Right atrium auricular region (tissue), 2 donors: ENCODE results near the gene SLC12A3. TPM values are rescaled to one million over a fixed set of nuclear protein-coding genes. Genes with fewer than 3 reads are reported as not detected.

Source experiments
- DNase-seq: peaks from one replicate; pipeline ENCODE4 v3.0.0-alpha.2; 2019; ENCODE audit warnings: low spot score
- H3K27ac ChIP-seq, 2 donors: fragments of 200-600 bp; sonication (generic); 1 replicate in 1 of 2; 2 replicates in 1 of 2; pipeline ENCODE4 v1.5.1; 2016 to 2019
- H3K27me3 ChIP-seq, 2 donors: fragments of 200-600 bp; sonication (generic); one replicate each; pipeline versions ENCODE4 v1.5.1 to v1.6.0; 2017 to 2019
- H3K36me3 ChIP-seq: fragments of 200-600 bp; sonication (generic); one replicate; pipeline ENCODE4 v1.5.1; 2016
- H3K4me1 ChIP-seq, 2 donors: fragments of 200-600 bp; sonication (generic); one replicate each; pipeline versions ENCODE4 v1.5.1 to v1.6.0; 2017 to 2019
- H3K4me3 ChIP-seq, 2 donors: fragments of 200-600 bp; sonication (generic); 1 replicate in 1 of 2; 2 replicates in 1 of 2; pipeline ENCODE4 v1.5.1; 2017 to 2019; ENCODE audit warnings: mild to moderate bottlenecking in 1 of 2, moderate library complexity in 1 of 2
- H3K9me3 ChIP-seq, 2 donors: fragments of 200-600 bp; sonication (generic); one replicate each; pipeline ENCODE4 v1.5.1; 2019
- CTCF ChIP-seq, 2 donors: fragments of 200-600 bp; sonication (generic); IDR thresholded peaks; one replicate each; pipeline ENCODE4 v1.5.1; 2019; ENCODE audit warnings: antibody characterized with exemption in 2 of 2
- total RNA-seq, 2 donors: library from RNA; depleted of rRNA; stranded (reverse); fragments of >200 nt; gene quantifications; one replicate each; pipeline ENCODE4 v1.1.0, GENCODE V29; 2016

SLC12A3 gene
- total RNA-seq, 2 donors from 2014 or later = not detected

GRCh38 chr16:56915336-56916119 lies 50.5 kb downstream of the SLC12A3 start:
- Histone ChIP-seq H3K36me3 (no peaks in the 10 kb centered on the region), H3K4me1 (peaks cover 0 to 48% of the 10 kb centered on the region in 2 donors), H3K27me3 (no peaks in the 10 kb centered on the region), H3K4me3 (no peak overlapping the region), H3K9me3 (no peaks in the 10 kb centered on the region), H3K27ac (peak overlapping the region in 1 of 2 donors; percentile 54)
- DNase-seq = no peak
- no peak for TF ChIP-seq CTCF (IDR thresholded peaks at IDR 0.05)

GRCh38 chr16:56916571-56917403 lies 51.8 kb downstream of the SLC12A3 start:
- TF ChIP-seq CTCF (IDR thresholded peaks at IDR 0.05) = no peak
- Histone ChIP-seq H3K4me3 (no peak overlapping the region), H3K36me3 (no peaks in the 10 kb centered on the region), H3K9me3 (no peaks in the 10 kb centered on the region), H3K27me3 (no peaks in the 10 kb centered on the region), H3K27ac (peak overlapping the region; percentile 30 to 54), H3K4me1 (peaks cover 0 to 44% of the 10 kb centered on the region in 2 donors)
- DNase-seq = no peak

GRCh38 chr16:56918467-56919012 lies 53.5 kb downstream of the SLC12A3 start:
- no peak for TF ChIP-seq CTCF (IDR thresholded peaks at IDR 0.05)
- Histone ChIP-seq H3K27me3 (no peaks in the 10 kb centered on the region), H3K9me3 (no peaks in the 10 kb centered on the region), H3K36me3 (no peaks in the 10 kb centered on the region), H3K4me3 (no peak overlapping the region), H3K4me1 (peaks cover 0 to 26% of the 10 kb centered on the region in 2 donors), H3K27ac (no peak overlapping the region)
- no peak for DNase-seq

- Histone ChIP-seq H3K4me1 (peaks cover 0 to 25% of the 10 kb centered on the region in 2 donors), H3K36me3 (no peaks in the 10 kb centered on the region), H3K4me3 (no peak overlapping the region), H3K27me3 (no peaks in the 10 kb centered on the region), H3K9me3 (no peaks in the 10 kb centered on the region), H3K27ac (no peak overlapping the region)
- no peak for DNase-seq
- no peak for TF ChIP-seq CTCF (IDR thresholded peaks at IDR 0.05)
These were observed 54.2 kb downstream of the SLC12A3 start for GRCh38 chr16:56919099-56919800.

GRCh38 chr16:56921571-56921970 lies 56.6 kb downstream of the SLC12A3 start:
- DNase-seq = no peak
- H3K27ac ChIP-seq = no peak overlapping the region
- H3K36me3 ChIP-seq = no peaks in the 10 kb centered on the region
- H3K4me1 ChIP-seq = peaks cover 0 to 10% of the 10 kb centered on the region in 2 donors
- TF ChIP-seq CTCF (IDR thresholded peaks at IDR 0.05) = no peak
- no peaks in the 10 kb centered on the region for H3K27me3 ChIP-seq
- no peak overlapping the region for H3K4me3 ChIP-seq
- H3K9me3 ChIP-seq = no peaks in the 10 kb centered on the region
